ENCODE data around the gene ELAC1. TPM values are rescaled to one million over a fixed set of nuclear protein-coding genes. Genes with fewer than 3 reads are reported as not detected.

ELAC1 gene
- total and polyA plus RNA-seq, 10 donors: 5.3 to 12.1 (median 9.2) TPM

GRCh38 chr18:51017140-51017879 is 49.5 kb downstream of the ELAC1 start:
- Histone ChIP-seq H3K4me1 (no peaks in the 10 kb centered on the region), H3K27me3 (replicated peaks in 1 of 7) (no peaks in the 10 kb centered on the region), H3K9me3 (peaks cover 0 to 6% (median 0%) of the 10 kb centered on the region in 8 donors), H3K27ac (no peak overlapping the region), H3K36me3 (peaks cover 0 to 22% (median 0%) of the 10 kb centered on the region in 6 donors), H3K4me3 (no peak overlapping the region)
- TF ChIP-seq POLR2A (IDR thresholded peaks at IDR 0.05): no peak
- no peak for TF ChIP-seq POLR2AphosphoS5 (IDR thresholded peaks at IDR 0.05)
- TF ChIP-seq CTCF (IDR thresholded peaks at IDR 0.05 in 8 of 11, conservative IDR thresholded peaks at IDR 0.05 in 3 of 11): no peak
- DNase-seq: no peak
- 73 to 82% (median 78%) methylated on average over 8 of the region's 8 CpGs for WGBS, 5 donors
- intact Hi-C loops (cut with DNase I; ENCODE audit: low total_unique reads): no loop called here

DNA sequence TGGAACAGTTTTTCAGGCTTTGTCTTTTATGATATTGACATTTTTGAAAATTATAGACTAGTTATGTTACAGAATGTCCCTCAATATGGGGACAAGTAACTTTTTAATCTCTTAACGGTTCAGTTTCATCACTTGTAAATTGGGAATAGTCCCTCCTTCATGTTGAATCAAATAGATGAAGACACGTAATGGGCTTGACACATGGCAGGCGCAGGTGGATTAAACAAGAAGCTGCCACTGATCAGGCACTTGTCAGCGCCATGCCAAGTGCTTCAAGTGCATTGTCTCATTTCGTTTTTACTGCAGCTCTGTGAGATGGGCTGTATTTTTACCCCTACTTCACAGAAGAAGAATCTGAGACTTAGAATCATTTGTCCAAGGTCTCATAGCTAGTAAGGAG is 52.7 kb downstream of the ELAC1 start:
- intact Hi-C loops (cut with DNase I; ENCODE audit: low total_unique reads): no loop called here
- Histone ChIP-seq H3K27me3 (replicated peaks in 1 of 7) (no peaks in the 10 kb centered on the region), H3K4me3 (no peak overlapping the region), H3K27ac (no peak overlapping the region), H3K4me1 (peaks cover 0 to 7% (median under 1%) of the 10 kb centered on the region in 6 donors), H3K36me3 (peaks cover 0 to 38% (median 2%) of the 10 kb centered on the region in 6 donors), H3K9me3 (no peaks in the 10 kb centered on the region)
- no peak for TF ChIP-seq POLR2AphosphoS5 (IDR thresholded peaks at IDR 0.05)
- TF ChIP-seq CTCF (IDR thresholded peaks at IDR 0.05 in 8 of 11, conservative IDR thresholded peaks at IDR 0.05 in 3 of 11): no peak
- TF ChIP-seq POLR2A (IDR thresholded peaks at IDR 0.05): no peak
- WGBS, 5 donors: 80 to 95% (median 94%) methylated on average over 5 of the region's 5 CpGs
- no peak for DNase-seq

GRCh38 chr18:51021226-51021965 is 53.6 kb downstream of the ELAC1 start:
- Histone ChIP-seq H3K27ac (no peak overlapping the region), H3K27me3 (replicated peaks in 1 of 7) (no peaks in the 10 kb centered on the region), H3K9me3 (no peaks in the 10 kb centered on the region), H3K36me3 (peaks cover 0 to 40% (median 6%) of the 10 kb centered on the region in 6 donors), H3K4me1 (peaks cover 0 to 15% (median 4%) of the 10 kb centered on the region in 6 donors), H3K4me3 (no peak overlapping the region)
- DNase-seq: no peak
- 92 to 96% (median 94%) methylated on average over 5 of the region's 5 CpGs for WGBS, 5 donors
- TF ChIP-seq POLR2A (IDR thresholded peaks at IDR 0.05) (no peak), CTCF (IDR thresholded peaks at IDR 0.05 in 8 of 11, conservative IDR thresholded peaks at IDR 0.05 in 3 of 11) (no peak), POLR2AphosphoS5 (IDR thresholded peaks at IDR 0.05) (no peak)
- intact Hi-C loops (cut with DNase I; ENCODE audit: low total_unique reads): no loop called here

- peaks cover 0 to 30% (median 6%) of the 10 kb centered on the region in 6 donors for H3K36me3 ChIP-seq
- WGBS, 5 donors: 92 to 99% (median 97%) methylated on average over 2 of the region's 2 CpGs
- no peak for TF ChIP-seq POLR2AphosphoS5 (IDR thresholded peaks at IDR 0.05)
- TF ChIP-seq POLR2A (IDR thresholded peaks at IDR 0.05): no peak
- TF ChIP-seq CTCF (IDR thresholded peaks at IDR 0.05 in 8 of 11, conservative IDR thresholded peaks at IDR 0.05 in 3 of 11): no peak
These were observed 57.7 kb downstream of the ELAC1 start for GRCh38 chr18:51025512-51025911.

More at GRCh38 chr18:51025512-51025911, 57.7 kb downstream of the ELAC1 start:
- Histone ChIP-seq H3K27ac (no peak overlapping the region), H3K4me1 (peaks cover 10 to 48% (median 25%) of the 10 kb centered on the region in 6 donors), H3K9me3 (no peaks in the 10 kb centered on the region), H3K27me3 (replicated peaks in 1 of 7) (no peaks in the 10 kb centered on the region), H3K4me3 (no peak overlapping the region)
- no peak for DNase-seq
- intact Hi-C loops (cut with DNase I; ENCODE audit: low total_unique reads): no loop called here
